Mesothelial cell of epicardium (in vitro differentiated cells): ENCODE results near the gene MAMLD1. TPM values are rescaled to one million over a fixed set of nuclear protein-coding genes. Genes with fewer than 3 reads are reported as not detected.

ENCODE experiments used
- DNase-seq, 2 experiments: peaks; one replicate each; pipeline ENCODE4 v3.0.0; 2021; ENCODE audit warnings: low spot score in 2 of 2; ENCODE audit not compliant: unreplicated experiment in 2 of 2
- H3K27ac Mint-ChIP-seq: 2 replicates; pipeline ENCODE4 v1.8.0; 2021; ENCODE audit warnings: mixed read lengths
- H3K27me3 Mint-ChIP-seq: 2 replicates; pipeline ENCODE4 v1.8.0; 2021; ENCODE audit warnings: low read depth, mixed read lengths
- H3K36me3 Mint-ChIP-seq: 2 replicates; pipeline ENCODE4 v1.8.0; 2021; ENCODE audit warnings: mixed read lengths
- H3K4me1 Mint-ChIP-seq: 2 replicates; pipeline ENCODE4 v1.8.0; 2021; ENCODE audit warnings: mixed read lengths
- H3K4me3 Mint-ChIP-seq: 2 replicates; pipeline ENCODE4 v1.8.0; 2021; ENCODE audit warnings: mild to moderate bottlenecking, moderate library complexity, mixed read lengths
- H3K9me3 Mint-ChIP-seq: 2 replicates; pipeline ENCODE4 v1.8.0; 2021; ENCODE audit warnings: mixed read lengths
- CTCF ChIP-seq: fragments of 200-600 bp; sonication (generic); IDR thresholded peaks from one replicate; pipeline ENCODE4 v1.5.0; 2021; ENCODE audit warnings: antibody characterized with exemption; ENCODE audit not compliant: unreplicated experiment
- total RNA-seq: library from RNA; stranded (reverse); gene quantifications from 3 replicates; pipeline ENCODE4 v1.2.1, GENCODE V29; 2021

MAMLD1 gene
- total RNA-seq, 1 donor from 2014 or later, result 1.4 TPM

DNA sequence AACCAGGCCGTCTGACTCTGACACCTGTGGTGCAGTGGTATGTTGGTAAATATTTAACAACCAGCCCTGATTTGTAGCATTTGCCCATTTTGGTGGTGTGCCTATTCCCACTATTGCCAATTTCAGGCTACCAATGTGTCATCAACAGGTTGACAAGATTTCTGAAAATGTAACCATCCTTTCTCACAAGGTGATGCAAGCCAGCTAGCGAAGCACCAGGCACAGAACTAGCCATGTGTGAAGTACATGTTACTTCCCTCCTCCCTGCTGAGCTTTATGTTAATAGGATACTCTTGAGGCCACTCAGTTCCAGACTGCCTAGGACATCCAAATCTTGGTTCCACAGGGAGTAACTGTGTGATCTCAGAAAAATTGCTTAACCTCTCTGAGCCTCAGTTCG is 7.2 kb upstream of the MAMLD1 start:
- H3K4me1 Mint-ChIP-seq, result no peaks in the 10 kb centered on the region
- H3K9me3 Mint-ChIP-seq, result no peaks in the 10 kb centered on the region
- no peak for DNase-seq
- TF ChIP-seq CTCF, result no peak
- no peaks in the 10 kb centered on the region for H3K36me3 Mint-ChIP-seq
- no peak overlapping the region for H3K27ac Mint-ChIP-seq
- no peak overlapping the region for H3K4me3 Mint-ChIP-seq
- H3K27me3 Mint-ChIP-seq, result peaks cover 45% of the 10 kb centered on the region

GRCh38 chrX:150357790-150358189 is 5.3 kb upstream of the MAMLD1 start:
- peaks cover 60% of the 10 kb centered on the region for H3K27me3 Mint-ChIP-seq
- no peak overlapping the region for H3K27ac Mint-ChIP-seq
- peaks cover 10% of the 10 kb centered on the region for H3K4me1 Mint-ChIP-seq
- no peaks in the 10 kb centered on the region for H3K36me3 Mint-ChIP-seq
- no peak overlapping the region for H3K4me3 Mint-ChIP-seq
- DNase-seq, result peak in 1 of 2 experiments; percentile 25
- H3K9me3 Mint-ChIP-seq, result no peaks in the 10 kb centered on the region
- no peak for TF ChIP-seq CTCF

DNA sequence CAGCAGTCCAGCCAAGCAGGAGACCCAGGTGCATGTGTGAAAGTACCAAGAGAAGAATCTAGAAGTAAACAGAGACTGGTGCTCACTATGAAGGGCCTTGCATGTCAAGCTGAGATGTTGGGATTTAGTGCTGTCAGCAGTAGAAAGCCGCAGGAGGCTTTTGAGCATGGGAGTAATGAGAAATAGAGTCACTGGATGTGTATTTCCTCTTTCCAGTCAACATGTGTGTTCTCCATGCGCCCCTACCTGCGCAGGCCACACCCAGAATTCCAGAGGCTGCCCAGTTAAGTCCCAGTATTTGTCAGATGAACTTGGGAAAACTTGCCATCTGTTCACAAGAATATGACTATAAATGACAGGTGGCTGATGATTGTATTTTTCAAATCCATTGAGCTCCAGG is 4.5 kb upstream of the MAMLD1 start:
- Mint-ChIP-seq H3K27ac (no peak overlapping the region), H3K36me3 (no peaks in the 10 kb centered on the region), H3K4me3 (no peak overlapping the region), H3K27me3 (peaks cover 63% of the 10 kb centered on the region), H3K4me1 (peaks cover 10% of the 10 kb centered on the region), H3K9me3 (no peaks in the 10 kb centered on the region)
- DNase-seq, result no peak
- no peak for TF ChIP-seq CTCF

DNA sequence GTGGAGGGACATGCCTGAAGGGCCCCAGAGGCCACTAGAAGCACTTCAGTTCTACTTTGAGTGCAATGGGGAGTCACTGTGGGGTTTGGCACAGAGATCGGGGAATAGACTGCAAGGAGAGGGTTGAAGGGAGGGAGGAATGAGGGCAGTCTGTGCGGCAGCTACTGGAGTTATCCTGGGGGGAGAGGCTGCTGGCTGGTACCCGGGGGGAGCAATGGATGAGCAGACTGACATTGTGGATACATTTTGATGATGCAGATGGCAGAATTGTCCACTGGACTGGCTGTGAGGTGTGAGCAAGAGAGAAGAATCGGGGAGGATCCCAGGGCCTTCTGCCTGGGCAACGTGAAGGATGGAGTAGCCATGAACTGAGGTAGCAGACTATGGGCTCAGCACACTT is 2.8 kb upstream of the MAMLD1 start:
- no peak for DNase-seq
- Mint-ChIP-seq H3K4me3 (no peak overlapping the region), H3K9me3 (no peaks in the 10 kb centered on the region), H3K4me1 (peaks cover 10% of the 10 kb centered on the region), H3K27me3 (peaks cover 70% of the 10 kb centered on the region), H3K27ac (no peak overlapping the region), H3K36me3 (no peaks in the 10 kb centered on the region)
- no peak for TF ChIP-seq CTCF

- Mint-ChIP-seq H3K27me3 (peaks cover 78% of the 10 kb centered on the region), H3K4me1 (peaks cover 12% of the 10 kb centered on the region), H3K4me3 (peak overlapping the region; percentile 45), H3K27ac (no peak overlapping the region), H3K36me3 (no peaks in the 10 kb centered on the region), H3K9me3 (no peaks in the 10 kb centered on the region)
- no peak for TF ChIP-seq CTCF
- peak in 1 of 2 experiments; percentile 38 for DNase-seq
These were observed 1.9 kb upstream of the MAMLD1 start for GRCh38 chrX:150361070-150361776.
